Measurements from ENCODE around the gene SPTLC2.

The SPTLC2 gene

GRCh38 chr14:77605392-77605972, 11.0 kb downstream of the SPTLC2 start:
- H3K27ac ChIP-seq (ENCODE audit: low read depth, low read length), result no peak overlapping the region
- peaks cover 83% of the 10 kb centered on the region for H3K79me2 ChIP-seq (ENCODE audit: control insufficient read depth, insufficient read depth, low read length, unreplicated experiment)
- peaks cover 5% of the 10 kb centered on the region; the same call in 1 of the 2 replicates for H3K36me3 ChIP-seq (ENCODE audit: insufficient read depth, low read length)
- H3K4me3 ChIP-seq (ENCODE audit: low read depth, low read length), result no peak overlapping the region
- H3K4me1 ChIP-seq (ENCODE audit: control insufficient read depth, insufficient read depth, low read length, unreplicated experiment), result peaks cover 6% of the 10 kb centered on the region
- no peak overlapping the region for H2AFZ ChIP-seq (ENCODE audit: low read length, unreplicated experiment)
- no peaks in the 10 kb centered on the region for H3K27me3 ChIP-seq (ENCODE audit: insufficient read depth, low read length)

DNA sequence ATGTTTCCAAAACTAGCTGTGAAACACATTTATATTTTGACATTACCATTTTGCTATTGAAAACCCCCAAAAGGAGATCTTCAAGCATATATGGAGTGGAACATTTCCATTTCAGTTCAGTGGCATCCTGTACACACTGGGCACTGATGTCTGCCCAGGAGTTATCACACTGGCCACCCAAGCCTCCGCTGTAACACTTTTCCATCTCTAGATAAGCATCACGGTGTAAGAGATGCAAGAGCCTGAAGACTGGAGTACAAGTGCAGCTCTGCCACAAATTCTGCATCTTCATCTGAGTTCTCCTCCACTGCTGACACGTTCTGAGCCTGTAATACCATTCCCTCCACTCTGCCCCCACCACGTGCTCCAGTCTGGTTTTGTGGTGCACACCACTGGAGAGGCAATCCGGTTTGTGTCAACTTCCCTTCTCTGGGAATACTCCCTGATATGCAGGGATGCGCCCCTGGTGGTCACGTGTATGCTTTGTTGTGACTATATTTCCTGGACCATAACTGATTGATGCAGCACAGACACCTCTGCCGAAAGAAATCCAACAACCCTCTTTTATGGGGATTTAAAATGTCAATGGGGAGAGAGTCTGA, 12.7 kb downstream of the SPTLC2 start:
- H3K27ac ChIP-seq (ENCODE audit: low read depth, low read length), result no peak overlapping the region
- H3K79me2 ChIP-seq (ENCODE audit: control insufficient read depth, insufficient read depth, low read length, unreplicated experiment), result peaks cover 83% of the 10 kb centered on the region
- H3K36me3 ChIP-seq (ENCODE audit: insufficient read depth, low read length), result peaks cover 5% of the 10 kb centered on the region; the same call in 1 of the 2 replicates
- H2AFZ ChIP-seq (ENCODE audit: low read length, unreplicated experiment), result no peak overlapping the region
- no peaks in the 10 kb centered on the region for H3K27me3 ChIP-seq (ENCODE audit: insufficient read depth, low read length)
- no peak overlapping the region for H3K4me3 ChIP-seq (ENCODE audit: low read depth, low read length)
- peaks cover 24% of the 10 kb centered on the region for H3K4me1 ChIP-seq (ENCODE audit: control insufficient read depth, insufficient read depth, low read length, unreplicated experiment)

- Histone ChIP-seq H3K4me3 (ENCODE audit: low read depth, low read length) (no peak overlapping the region), H3K36me3 (ENCODE audit: insufficient read depth, low read length) (peaks cover 5% of the 10 kb centered on the region; the same call in 1 of the 2 replicates), H2AFZ (ENCODE audit: low read length, unreplicated experiment) (no peak overlapping the region), H3K27me3 (ENCODE audit: insufficient read depth, low read length) (no peaks in the 10 kb centered on the region), H3K79me2 (ENCODE audit: control insufficient read depth, insufficient read depth, low read length, unreplicated experiment) (peaks cover 84% of the 10 kb centered on the region), H3K4me1 (ENCODE audit: control insufficient read depth, insufficient read depth, low read length, unreplicated experiment) (peaks cover 29% of the 10 kb centered on the region), H3K27ac (ENCODE audit: low read depth, low read length) (no peak overlapping the region)
Observed at GRCh38 chr14:77603031-77603430, 13.4 kb downstream of the SPTLC2 start.

DNA sequence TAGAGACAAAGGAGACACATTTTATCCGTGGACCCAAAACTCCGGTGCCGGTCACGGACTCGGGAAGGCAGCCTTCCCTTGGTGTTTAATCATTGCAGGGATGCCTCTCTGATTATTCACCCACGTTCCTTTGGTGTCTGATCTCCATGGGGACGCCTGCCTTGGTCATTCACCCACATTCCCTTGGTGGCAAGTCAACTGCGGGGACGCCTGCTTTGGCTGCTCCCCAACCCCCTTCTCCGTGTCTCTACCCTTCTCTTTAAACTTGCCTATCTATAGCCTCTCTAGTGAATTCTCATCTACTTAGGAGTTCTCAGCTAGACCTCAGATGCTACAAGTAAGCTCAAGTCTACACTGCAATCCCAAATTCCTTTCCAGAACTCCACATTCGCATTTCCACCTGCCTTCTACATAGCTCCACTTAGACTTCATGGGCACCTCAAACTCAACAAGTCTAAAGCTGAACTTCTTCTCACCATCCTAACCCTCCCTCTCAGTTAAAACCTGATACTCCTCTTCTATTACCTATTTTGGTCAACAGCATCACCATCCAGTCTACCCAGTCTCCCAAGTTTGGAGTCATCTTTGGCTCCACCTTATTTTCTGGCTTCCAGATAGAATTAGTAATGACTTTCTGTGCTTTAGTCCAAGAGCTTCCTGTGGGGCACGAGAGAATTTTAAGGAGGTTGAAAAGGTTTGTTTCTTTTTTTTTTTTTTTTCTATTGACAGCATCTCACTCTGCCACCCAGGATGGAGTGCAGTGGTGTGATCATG, 14.4 kb downstream of the SPTLC2 start:
- Histone ChIP-seq H3K27me3 (ENCODE audit: insufficient read depth, low read length) (no peaks in the 10 kb centered on the region), H2AFZ (ENCODE audit: low read length, unreplicated experiment) (no peak overlapping the region), H3K36me3 (ENCODE audit: insufficient read depth, low read length) (peaks cover 6% of the 10 kb centered on the region; the same call in 1 of the 2 replicates), H3K4me1 (ENCODE audit: control insufficient read depth, insufficient read depth, low read length, unreplicated experiment) (peaks cover 29% of the 10 kb centered on the region), H3K79me2 (ENCODE audit: control insufficient read depth, insufficient read depth, low read length, unreplicated experiment) (peaks cover 81% of the 10 kb centered on the region), H3K4me3 (ENCODE audit: low read depth, low read length) (no peak overlapping the region), H3K27ac (ENCODE audit: low read depth, low read length) (no peak overlapping the region)

DNA sequence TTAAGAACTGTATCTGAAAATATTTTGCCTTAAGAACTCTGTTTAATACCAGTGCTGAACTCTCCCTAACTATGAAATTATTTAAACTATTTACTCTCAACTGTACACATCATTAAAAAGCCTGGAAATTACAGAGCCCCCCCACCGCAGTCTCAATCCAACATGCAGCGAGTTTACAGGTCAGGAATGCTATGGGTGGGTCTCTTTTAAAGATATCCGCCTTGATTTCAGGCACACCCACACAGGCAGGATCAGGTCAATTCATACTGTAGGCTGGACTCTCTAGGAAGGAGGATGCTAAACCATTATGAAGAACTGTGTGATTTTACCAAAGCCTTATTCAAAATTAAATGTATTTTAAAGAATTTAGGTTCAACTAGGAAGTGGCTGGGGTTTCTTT, 16.5 kb downstream of the SPTLC2 start:
- Histone ChIP-seq H3K79me2 (ENCODE audit: control insufficient read depth, insufficient read depth, low read length, unreplicated experiment) (peaks cover 69% of the 10 kb centered on the region), H3K4me1 (ENCODE audit: control insufficient read depth, insufficient read depth, low read length, unreplicated experiment) (peaks cover 24% of the 10 kb centered on the region), H3K36me3 (ENCODE audit: insufficient read depth, low read length) (peaks cover 16% of the 10 kb centered on the region; the same call in 1 of the 2 replicates), H3K27ac (ENCODE audit: low read depth, low read length) (no peak overlapping the region), H2AFZ (ENCODE audit: low read length, unreplicated experiment) (no peak overlapping the region), H3K4me3 (ENCODE audit: low read depth, low read length) (no peak overlapping the region), H3K27me3 (ENCODE audit: insufficient read depth, low read length) (no peaks in the 10 kb centered on the region)

DNA sequence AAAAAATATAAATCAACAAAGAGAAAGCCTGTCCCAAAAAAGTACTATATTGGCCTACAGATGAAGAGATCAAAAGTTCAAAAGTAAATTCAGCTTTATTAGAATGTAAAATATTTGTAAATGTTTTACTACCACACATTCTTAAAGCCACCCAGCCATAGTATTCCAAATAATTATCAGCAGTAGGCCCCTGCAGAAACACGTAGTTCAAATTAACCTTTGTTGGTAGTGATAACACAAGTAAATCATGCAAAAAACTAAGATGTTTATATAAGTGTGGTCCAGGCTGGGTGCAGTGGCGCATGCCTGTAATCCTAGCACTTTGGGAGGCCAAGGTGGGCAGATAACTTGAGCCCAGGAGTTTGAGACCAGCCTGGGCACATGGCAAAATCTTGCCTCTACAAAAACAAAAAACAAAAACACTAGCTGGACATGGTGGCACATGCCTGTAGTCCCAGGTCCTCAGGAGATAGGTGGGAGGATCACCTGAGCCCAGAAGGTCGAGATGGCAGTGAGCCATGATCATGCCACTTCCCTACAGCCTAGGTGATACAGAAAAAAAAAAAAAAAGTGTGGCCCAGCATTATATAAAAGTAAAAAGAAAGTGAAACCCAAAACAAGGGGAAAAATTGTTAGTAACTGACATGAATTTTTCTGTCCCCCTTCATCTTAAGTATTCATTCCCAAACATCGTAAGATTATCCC, 17.9 kb downstream of the SPTLC2 start:
- Histone ChIP-seq H3K4me1 (ENCODE audit: control insufficient read depth, insufficient read depth, low read length, unreplicated experiment) (peaks cover 33% of the 10 kb centered on the region), H3K27me3 (ENCODE audit: insufficient read depth, low read length) (no peaks in the 10 kb centered on the region), H3K36me3 (ENCODE audit: insufficient read depth, low read length) (peaks cover 15% of the 10 kb centered on the region; the same call in 1 of the 2 replicates), H3K27ac (ENCODE audit: low read depth, low read length) (peak overlapping the region; percentile 36), H3K79me2 (ENCODE audit: control insufficient read depth, insufficient read depth, low read length, unreplicated experiment) (peaks cover 69% of the 10 kb centered on the region), H2AFZ (ENCODE audit: low read length, unreplicated experiment) (peak overlapping the region; percentile 85), H3K4me3 (ENCODE audit: low read depth, low read length) (peak overlapping the region; percentile 69)

DNA sequence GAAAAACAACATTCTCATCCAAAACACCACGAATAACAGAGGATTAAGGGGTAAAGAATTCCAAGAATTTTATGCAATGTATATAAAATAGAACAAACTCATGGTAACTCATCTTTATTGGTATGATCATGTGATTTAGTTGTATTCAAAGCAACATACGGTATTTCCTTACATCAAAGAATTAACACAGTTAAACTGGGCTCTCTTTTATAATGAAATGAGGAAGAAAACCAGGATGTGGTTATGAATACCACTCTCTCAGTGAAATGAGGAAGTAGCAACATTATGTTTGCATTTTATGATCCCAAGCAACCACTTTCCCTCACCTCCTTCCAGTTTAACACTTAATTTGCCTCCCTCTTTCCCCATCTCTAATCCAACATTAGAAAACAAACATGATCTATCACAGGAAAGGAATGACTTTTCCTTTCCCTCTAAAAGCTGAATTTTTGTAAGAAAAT, 22.9 kb downstream of the SPTLC2 start:
- peaks cover 17% of the 10 kb centered on the region for H3K4me1 ChIP-seq (ENCODE audit: control insufficient read depth, insufficient read depth, low read length, unreplicated experiment)
- peak overlapping the region; percentile 63 for H2AFZ ChIP-seq (ENCODE audit: low read length, unreplicated experiment)
- H3K27ac ChIP-seq (ENCODE audit: low read depth, low read length), result peak overlapping the region; percentile 79
- H3K36me3 ChIP-seq (ENCODE audit: insufficient read depth, low read length), result peaks cover 11% of the 10 kb centered on the region; the same call in 1 of the 2 replicates
- H3K4me3 ChIP-seq (ENCODE audit: low read depth, low read length), result peak overlapping the region; percentile 31; the same call in 1 of the 2 replicates
- H3K27me3 ChIP-seq (ENCODE audit: insufficient read depth, low read length), result no peaks in the 10 kb centered on the region
- peaks cover 46% of the 10 kb centered on the region for H3K79me2 ChIP-seq (ENCODE audit: control insufficient read depth, insufficient read depth, low read length, unreplicated experiment)

DNA sequence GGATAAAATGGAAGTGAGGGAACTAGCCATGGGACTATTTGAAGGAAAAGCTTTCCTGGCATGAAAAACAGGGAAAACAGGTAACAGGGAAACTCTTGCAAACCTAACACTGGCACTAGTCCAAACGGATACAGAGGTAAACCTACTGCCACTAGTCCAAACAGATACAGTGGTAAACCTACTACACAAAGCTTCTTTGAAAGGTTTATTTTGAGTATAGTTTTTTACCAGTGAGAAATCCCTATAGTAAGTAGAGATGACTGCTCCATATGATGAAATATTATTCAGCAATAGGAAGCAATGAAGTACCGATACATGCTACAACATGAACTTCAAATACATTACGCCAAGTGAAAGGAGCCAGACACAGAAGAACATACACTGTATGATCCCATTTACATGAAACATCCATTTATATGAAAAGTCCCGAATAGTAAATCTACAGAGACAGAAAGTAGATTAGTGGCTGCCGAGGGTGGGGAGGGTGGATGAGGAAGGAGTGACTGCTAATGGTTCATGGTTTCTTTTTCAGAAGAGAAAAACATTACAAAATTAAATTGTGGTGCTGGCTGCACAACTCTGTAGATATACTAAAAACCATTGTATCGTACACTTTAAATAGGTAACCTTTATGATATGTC, 25.5 kb downstream of the SPTLC2 start:
- H3K27ac ChIP-seq (ENCODE audit: low read depth, low read length), result no peak overlapping the region

DNA sequence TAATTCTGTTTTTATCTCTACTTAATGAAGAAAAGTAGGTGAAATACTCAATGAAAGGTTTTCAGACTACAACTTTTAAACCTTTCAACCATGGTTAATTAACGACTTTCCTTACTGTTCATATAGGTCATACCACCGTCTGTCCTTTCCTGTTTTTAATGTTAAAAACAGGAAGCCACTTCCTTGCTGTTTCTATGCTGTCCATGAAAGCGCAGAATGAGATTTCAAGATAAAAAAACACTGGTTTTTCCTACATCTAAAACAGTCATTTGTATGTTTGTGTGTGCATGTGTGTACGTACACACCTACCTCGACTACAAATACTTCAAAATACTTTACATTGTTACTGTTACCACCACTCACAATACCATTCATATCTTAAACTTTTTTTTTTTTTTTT, 27.3 kb downstream of the SPTLC2 start:
- Histone ChIP-seq H3K79me2 (ENCODE audit: control insufficient read depth, insufficient read depth, low read length, unreplicated experiment) (peaks cover 30% of the 10 kb centered on the region), H3K36me3 (ENCODE audit: insufficient read depth, low read length) (peaks cover 4% of the 10 kb centered on the region; the same call in 1 of the 2 replicates)

More for the DNA sequence above, 25.5 kb downstream of the SPTLC2 start:
- Histone ChIP-seq H3K79me2 (ENCODE audit: control insufficient read depth, insufficient read depth, low read length, unreplicated experiment) (peaks cover 32% of the 10 kb centered on the region), H3K4me1 (ENCODE audit: control insufficient read depth, insufficient read depth, low read length, unreplicated experiment) (peaks cover 14% of the 10 kb centered on the region), H3K27me3 (ENCODE audit: insufficient read depth, low read length) (no peaks in the 10 kb centered on the region), H3K36me3 (ENCODE audit: insufficient read depth, low read length) (peaks cover 8% of the 10 kb centered on the region; the same call in 1 of the 2 replicates), H3K4me3 (ENCODE audit: low read depth, low read length) (no peak overlapping the region), H2AFZ (ENCODE audit: low read length, unreplicated experiment) (no peak overlapping the region)

More for the DNA sequence above, 27.3 kb downstream of the SPTLC2 start:
- Histone ChIP-seq H2AFZ (ENCODE audit: low read length, unreplicated experiment) (no peak overlapping the region), H3K4me3 (ENCODE audit: low read depth, low read length) (no peak overlapping the region), H3K27ac (ENCODE audit: low read depth, low read length) (no peak overlapping the region), H3K27me3 (ENCODE audit: insufficient read depth, low read length) (no peaks in the 10 kb centered on the region), H3K4me1 (ENCODE audit: control insufficient read depth, insufficient read depth, low read length, unreplicated experiment) (peaks cover 10% of the 10 kb centered on the region)
